Measurements from ENCODE around the gene SLC1A7. TPM values are rescaled to one million over a fixed set of nuclear protein-coding genes. Genes with fewer than 3 reads are reported as not detected.

The SLC1A7 gene
- total and polyA plus RNA-seq, 4 donors: 0.16 to 1.4 (median 0.25) TPM; not detected in 1

GRCh38 chr1:53166366-53166765, 23.9 kb upstream of the SLC1A7 start:
- DNase-seq: no peak
- intact Hi-C loops (cut with DNase I): no loop called here
- H3K4me1 ChIP-seq (ENCODE audit: control insufficient read depth in 1 of 2, insufficient read depth in 2 of 2, low read length in 2 of 2): no peaks in the 10 kb centered on the region
- H3K27me3 ChIP-seq (ENCODE audit: control insufficient read depth in 1 of 2, insufficient read depth in 2 of 2, low read length in 1 of 2): no peaks in the 10 kb centered on the region
- H3K36me3 ChIP-seq (ENCODE audit: control insufficient read depth in 1 of 2, insufficient read depth in 2 of 2, low read length in 1 of 2): no peaks in the 10 kb centered on the region
- WGBS, 2 donors: 79% methylated on average over 6 of the region's 6 CpGs
- H3K27ac ChIP-seq (ENCODE audit: low read depth in 1 of 2, low read length in 2 of 2): no peak overlapping the region
- no peak for ATAC-seq (ENCODE audit: low FRiP score)
- no peak overlapping the region for H3K4me3 ChIP-seq (ENCODE audit: low read length in 2 of 2)
- no peaks in the 10 kb centered on the region for H3K9me3 ChIP-seq (ENCODE audit: control insufficient read depth, low read length)

GRCh38 chr1:53165408-53165961, 23.0 kb upstream of the SLC1A7 start:
- peak; percentile 82 for ATAC-seq (ENCODE audit: low FRiP score)
- Histone ChIP-seq H3K9me3 (ENCODE audit: control insufficient read depth, low read length) (no peaks in the 10 kb centered on the region), H3K36me3 (ENCODE audit: control insufficient read depth in 1 of 2, insufficient read depth in 2 of 2, low read length in 1 of 2) (no peaks in the 10 kb centered on the region), H3K4me1 (ENCODE audit: control insufficient read depth in 1 of 2, insufficient read depth in 2 of 2, low read length in 2 of 2) (no peaks in the 10 kb centered on the region), H3K27ac (ENCODE audit: low read depth in 1 of 2, low read length in 2 of 2) (no peak overlapping the region), H3K27me3 (ENCODE audit: control insufficient read depth in 1 of 2, insufficient read depth in 2 of 2, low read length in 1 of 2) (no peaks in the 10 kb centered on the region), H3K4me3 (ENCODE audit: low read length in 2 of 2) (no peak overlapping the region)
- intact Hi-C loops (cut with DNase I): no loop called here
- no peak for DNase-seq
- 12 to 33% methylated on average over 5 of the region's 5 CpGs for WGBS, 2 donors

- H3K4me1 ChIP-seq (ENCODE audit: control insufficient read depth in 1 of 2, insufficient read depth in 2 of 2, low read length in 2 of 2): no peaks in the 10 kb centered on the region
- H3K27ac ChIP-seq (ENCODE audit: low read depth in 1 of 2, low read length in 2 of 2): no peak overlapping the region
- no peak overlapping the region for H3K4me3 ChIP-seq (ENCODE audit: low read length in 2 of 2)
- intact Hi-C loops (cut with DNase I): no loop called here
- DNase-seq (no peak), ATAC-seq (ENCODE audit: low FRiP score) (no peak)
- WGBS, 2 donors: 81 to 86% methylated on average over 10 of the region's 10 CpGs
- no peaks in the 10 kb centered on the region for H3K27me3 ChIP-seq (ENCODE audit: control insufficient read depth in 1 of 2, insufficient read depth in 2 of 2, low read length in 1 of 2)
- H3K9me3 ChIP-seq (ENCODE audit: control insufficient read depth, low read length): no peaks in the 10 kb centered on the region
- H3K36me3 ChIP-seq (ENCODE audit: control insufficient read depth in 1 of 2, insufficient read depth in 2 of 2, low read length in 1 of 2): no peaks in the 10 kb centered on the region
These were observed 20.9 kb upstream of the SLC1A7 start for GRCh38 chr1:53163291-53163768.

- WGBS, 2 donors: 69 to 78% methylated on average over 5 of the region's 5 CpGs
- Histone ChIP-seq H3K4me3 (ENCODE audit: low read length in 2 of 2) (no peak overlapping the region), H3K27me3 (ENCODE audit: control insufficient read depth in 1 of 2, insufficient read depth in 2 of 2, low read length in 1 of 2) (no peaks in the 10 kb centered on the region), H3K27ac (ENCODE audit: low read depth in 1 of 2, low read length in 2 of 2) (no peak overlapping the region), H3K4me1 (ENCODE audit: control insufficient read depth in 1 of 2, insufficient read depth in 2 of 2, low read length in 2 of 2) (no peaks in the 10 kb centered on the region), H3K36me3 (ENCODE audit: control insufficient read depth in 1 of 2, insufficient read depth in 2 of 2, low read length in 1 of 2) (no peaks in the 10 kb centered on the region), H3K9me3 (ENCODE audit: control insufficient read depth, low read length) (no peaks in the 10 kb centered on the region)
- intact Hi-C loops (cut with DNase I): no loop called here
- no peak for ATAC-seq (ENCODE audit: low FRiP score)
- no peak for DNase-seq
These were observed 20.2 kb upstream of the SLC1A7 start for GRCh38 chr1:53162621-53163020.

GRCh38 chr1:53160924-53161378, 18.5 kb upstream of the SLC1A7 start:
- intact Hi-C loops (cut with DNase I): no loop called here
- Histone ChIP-seq H3K27me3 (ENCODE audit: control insufficient read depth in 1 of 2, insufficient read depth in 2 of 2, low read length in 1 of 2) (no peaks in the 10 kb centered on the region), H3K36me3 (ENCODE audit: control insufficient read depth in 1 of 2, insufficient read depth in 2 of 2, low read length in 1 of 2) (no peaks in the 10 kb centered on the region), H3K4me1 (ENCODE audit: control insufficient read depth in 1 of 2, insufficient read depth in 2 of 2, low read length in 2 of 2) (no peaks in the 10 kb centered on the region), H3K4me3 (ENCODE audit: low read length in 2 of 2) (no peak overlapping the region), H3K27ac (ENCODE audit: low read depth in 1 of 2, low read length in 2 of 2) (no peak overlapping the region), H3K9me3 (ENCODE audit: control insufficient read depth, low read length) (no peaks in the 10 kb centered on the region)
- WGBS, 2 donors: 67 to 73% methylated on average over 2 of the region's 2 CpGs
- DNase-seq: no peak
- no peak for ATAC-seq (ENCODE audit: low FRiP score)

GRCh38 chr1:53158900-53159299, 16.5 kb upstream of the SLC1A7 start:
- no peak overlapping the region for H3K27ac ChIP-seq (ENCODE audit: low read depth in 1 of 2, low read length in 2 of 2)
- H3K4me3 ChIP-seq (ENCODE audit: low read length in 2 of 2): no peak overlapping the region
- WGBS, 2 donors: 89 to 97% methylated on average over 1 of the region's 1 CpG
- no peaks in the 10 kb centered on the region for H3K4me1 ChIP-seq (ENCODE audit: control insufficient read depth in 1 of 2, insufficient read depth in 2 of 2, low read length in 2 of 2)
- H3K36me3 ChIP-seq (ENCODE audit: control insufficient read depth in 1 of 2, insufficient read depth in 2 of 2, low read length in 1 of 2): no peaks in the 10 kb centered on the region
- H3K9me3 ChIP-seq (ENCODE audit: control insufficient read depth, low read length): no peaks in the 10 kb centered on the region
- ATAC-seq (ENCODE audit: low FRiP score) (no peak), DNase-seq (no peak)
- H3K27me3 ChIP-seq (ENCODE audit: control insufficient read depth in 1 of 2, insufficient read depth in 2 of 2, low read length in 1 of 2): no peaks in the 10 kb centered on the region
- intact Hi-C loops (cut with DNase I): no loop called here

- intact Hi-C loops (cut with DNase I): no loop called here
- H3K4me3 ChIP-seq (ENCODE audit: low read length in 2 of 2): no peak overlapping the region
- 78 to 83% methylated on average over 3 of the region's 3 CpGs for WGBS, 2 donors
- ATAC-seq (ENCODE audit: low FRiP score) (no peak), DNase-seq (no peak)
- H3K27me3 ChIP-seq (ENCODE audit: control insufficient read depth in 1 of 2, insufficient read depth in 2 of 2, low read length in 1 of 2): no peaks in the 10 kb centered on the region
- H3K36me3 ChIP-seq (ENCODE audit: control insufficient read depth in 1 of 2, insufficient read depth in 2 of 2, low read length in 1 of 2): no peaks in the 10 kb centered on the region
- no peaks in the 10 kb centered on the region for H3K9me3 ChIP-seq (ENCODE audit: control insufficient read depth, low read length)
- H3K27ac ChIP-seq (ENCODE audit: low read depth in 1 of 2, low read length in 2 of 2): no peak overlapping the region
- no peaks in the 10 kb centered on the region for H3K4me1 ChIP-seq (ENCODE audit: control insufficient read depth in 1 of 2, insufficient read depth in 2 of 2, low read length in 2 of 2)
These were observed 14.3 kb upstream of the SLC1A7 start for GRCh38 chr1:53156783-53157182.

GRCh38 chr1:53155945-53156344, 13.5 kb upstream of the SLC1A7 start:
- H3K27ac ChIP-seq (ENCODE audit: low read depth in 1 of 2, low read length in 2 of 2): no peak overlapping the region
- no peak for DNase-seq
- ATAC-seq (ENCODE audit: low FRiP score): no peak

GRCh38 chr1:53155534-53155933, 13.1 kb upstream of the SLC1A7 start:
- no peak overlapping the region for H3K4me3 ChIP-seq (ENCODE audit: low read length in 2 of 2)
- H3K36me3 ChIP-seq (ENCODE audit: control insufficient read depth in 1 of 2, insufficient read depth in 2 of 2, low read length in 1 of 2): no peaks in the 10 kb centered on the region
- no peak for ATAC-seq (ENCODE audit: low FRiP score)
- H3K9me3 ChIP-seq (ENCODE audit: control insufficient read depth, low read length): no peaks in the 10 kb centered on the region
- no peak overlapping the region for H3K27ac ChIP-seq (ENCODE audit: low read depth in 1 of 2, low read length in 2 of 2)
- intact Hi-C loops (cut with DNase I): no loop called here
- no peaks in the 10 kb centered on the region for H3K27me3 ChIP-seq (ENCODE audit: control insufficient read depth in 1 of 2, insufficient read depth in 2 of 2, low read length in 1 of 2)
- 92 to 95% methylated on average over 1 of the region's 1 CpG for WGBS, 2 donors
- no peak for DNase-seq
- no peaks in the 10 kb centered on the region for H3K4me1 ChIP-seq (ENCODE audit: control insufficient read depth in 1 of 2, insufficient read depth in 2 of 2, low read length in 2 of 2)

More at GRCh38 chr1:53155945-53156344, 13.5 kb upstream of the SLC1A7 start:
- Histone ChIP-seq H3K36me3 (ENCODE audit: control insufficient read depth in 1 of 2, insufficient read depth in 2 of 2, low read length in 1 of 2) (no peaks in the 10 kb centered on the region), H3K4me1 (ENCODE audit: control insufficient read depth in 1 of 2, insufficient read depth in 2 of 2, low read length in 2 of 2) (no peaks in the 10 kb centered on the region), H3K9me3 (ENCODE audit: control insufficient read depth, low read length) (no peaks in the 10 kb centered on the region), H3K27me3 (ENCODE audit: control insufficient read depth in 1 of 2, insufficient read depth in 2 of 2, low read length in 1 of 2) (no peaks in the 10 kb centered on the region), H3K4me3 (ENCODE audit: low read length in 2 of 2) (no peak overlapping the region)
- 90% methylated on average over 7 of the region's 7 CpGs for WGBS, 2 donors
- intact Hi-C loops (cut with DNase I): no loop called here

Measured in aorta (tissue), 5 donors.